Prostate gland (tissue), 2 donors: ENCODE data around the gene HIVEP3.
A peak's percentile ranks its signal among the peaks of the same experiment; 100 is the strongest.

Experiments used
- POLR2A ChIP-seq: fragments of 450-650 bp; IDR thresholded peaks from one replicate; pipeline ENCODE4 v1.6.1; 2016; ENCODE audit warnings: antibody characterized with exemption, mild to moderate bottlenecking
- POLR2AphosphoS5 ChIP-seq: sonication (generic); formaldehyde crosslinking; IDR thresholded peaks from one replicate; pipeline ENCODE4 v1.6.1; 2017; ENCODE audit warnings: antibody characterized with exemption
- TF ChIP-seq, protein P1 (sequence below), 4 experiments: fragments of 200-600 bp in 2 of 4; fragments of 450-650 bp in 2 of 4; sonication (generic) in 2 of 4; IDR thresholded peaks; 1 replicate in 3 of 4; 2 replicates in 1 of 4; pipeline ENCODE4 v1.5.1; 2016 to 2019; ENCODE audit warnings: antibody characterized with exemption in 4 of 4, mild to moderate bottlenecking in 2 of 4, moderate library complexity in 2 of 4

DNA sequence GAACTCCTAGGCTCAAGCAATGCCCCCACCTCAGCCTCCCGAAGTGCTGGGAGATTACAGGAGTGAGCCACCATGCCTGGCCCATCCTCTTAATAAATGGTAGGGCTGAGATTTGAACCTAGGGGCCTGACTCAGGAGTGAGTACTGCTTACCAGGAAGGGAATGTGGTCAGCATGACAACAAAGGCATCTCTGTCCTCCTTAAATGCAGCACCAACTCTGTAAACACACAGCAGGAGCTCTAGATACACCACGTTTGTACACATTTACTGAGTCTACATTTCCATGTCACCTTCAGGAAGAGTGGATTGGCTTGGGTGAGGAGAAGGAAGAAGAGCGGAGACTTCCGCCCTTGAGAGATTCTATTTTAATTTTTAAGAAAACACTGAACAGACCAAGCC is 38.5 kb downstream of the HIVEP3 start:
- TF ChIP-seq, protein P1, sequence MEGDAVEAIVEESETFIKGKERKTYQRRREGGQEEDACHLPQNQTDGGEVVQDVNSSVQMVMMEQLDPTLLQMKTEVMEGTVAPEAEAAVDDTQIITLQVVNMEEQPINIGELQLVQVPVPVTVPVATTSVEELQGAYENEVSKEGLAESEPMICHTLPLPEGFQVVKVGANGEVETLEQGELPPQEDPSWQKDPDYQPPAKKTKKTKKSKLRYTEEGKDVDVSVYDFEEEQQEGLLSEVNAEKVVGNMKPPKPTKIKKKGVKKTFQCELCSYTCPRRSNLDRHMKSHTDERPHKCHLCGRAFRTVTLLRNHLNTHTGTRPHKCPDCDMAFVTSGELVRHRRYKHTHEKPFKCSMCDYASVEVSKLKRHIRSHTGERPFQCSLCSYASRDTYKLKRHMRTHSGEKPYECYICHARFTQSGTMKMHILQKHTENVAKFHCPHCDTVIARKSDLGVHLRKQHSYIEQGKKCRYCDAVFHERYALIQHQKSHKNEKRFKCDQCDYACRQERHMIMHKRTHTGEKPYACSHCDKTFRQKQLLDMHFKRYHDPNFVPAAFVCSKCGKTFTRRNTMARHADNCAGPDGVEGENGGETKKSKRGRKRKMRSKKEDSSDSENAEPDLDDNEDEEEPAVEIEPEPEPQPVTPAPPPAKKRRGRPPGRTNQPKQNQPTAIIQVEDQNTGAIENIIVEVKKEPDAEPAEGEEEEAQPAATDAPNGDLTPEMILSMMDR (IDR thresholded peaks at IDR 0.05), result no peak
- no peak for TF ChIP-seq POLR2A
- TF ChIP-seq POLR2AphosphoS5, result peak; percentile 61
